GM12892 (cell line): Measurements from ENCODE around the gene NPY1R.

Source experiments
- POLR2A ChIP-seq: IDR thresholded peaks from 2 replicates; pipeline ENCODE4 v1.6.1; 2011; ENCODE audit warnings: low read depth, low read length, control low read depth
- POLR2AphosphoS5 ChIP-seq: IDR thresholded peaks from 2 replicates; pipeline ENCODE4 v1.6.1; 2011; ENCODE audit warnings: low read depth, low read length, control low read depth
- TAF1 ChIP-seq: IDR thresholded peaks from 2 replicates; pipeline ENCODE4 v1.6.1; 2011; ENCODE audit warnings: low read depth, mild to moderate bottlenecking, control low read depth, low read length, borderline replicate concordance

DNA sequence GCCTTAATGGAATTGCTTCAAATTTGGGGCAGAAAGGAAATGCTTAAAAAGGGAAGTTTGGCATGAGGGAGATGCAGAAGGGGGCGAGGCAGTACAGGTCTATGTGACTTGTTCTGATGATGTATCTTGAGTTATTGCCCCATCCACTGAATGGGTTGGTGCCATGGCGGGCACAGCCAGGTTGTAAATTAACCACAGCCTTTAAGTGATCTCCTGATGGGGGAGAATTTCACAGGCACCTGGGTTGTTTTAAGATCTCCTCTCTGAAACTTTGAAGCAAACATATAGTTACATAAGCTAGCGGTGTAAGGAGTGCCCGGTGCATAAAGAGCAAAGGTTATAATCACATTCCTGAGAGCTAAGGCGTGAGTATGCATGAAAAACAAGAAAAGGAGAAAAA, 48.3 kb upstream of the NPY1R start:
- no peak for TF ChIP-seq POLR2AphosphoS5
- no peak for TF ChIP-seq POLR2A
- TF ChIP-seq TAF1, result no peak
